AG09319 (cell line): ENCODE results near the gene TMEM182.

Experiments used
- DNase-seq: peaks from one replicate; pipeline ENCODE4 v3.0.0-alpha.2; 2010; ENCODE audit warnings: low read depth; ENCODE audit errors: extremely low read depth
- TF ChIP-seq, protein P1 (sequence below): IDR thresholded peaks from 2 replicates; pipeline ENCODE4 v1.5.1; 2011; ENCODE audit warnings: low read depth, mild to moderate bottlenecking, inconsistent platforms, low read length, moderate library complexity

The TMEM182 gene

DNA sequence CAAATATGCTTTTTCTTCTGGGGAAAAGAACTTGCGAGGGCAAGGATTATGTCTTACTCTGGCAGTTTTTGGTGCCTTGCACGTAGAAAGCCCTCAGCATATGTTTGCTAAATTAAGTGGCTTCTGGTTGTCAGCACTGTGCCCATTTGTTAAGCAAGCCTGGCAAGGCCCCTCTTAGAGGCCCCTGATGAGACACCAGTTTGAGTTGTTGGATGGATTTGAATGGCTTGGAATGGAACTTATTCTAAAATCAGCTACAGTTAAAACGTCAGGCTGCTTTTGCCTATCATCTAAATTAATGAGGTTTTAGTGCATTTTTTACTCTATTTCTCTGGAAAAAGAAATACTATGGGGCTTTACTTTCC is 28.2 kb downstream of the TMEM182 start:
- no peak for DNase-seq
- TF ChIP-seq, protein P1, sequence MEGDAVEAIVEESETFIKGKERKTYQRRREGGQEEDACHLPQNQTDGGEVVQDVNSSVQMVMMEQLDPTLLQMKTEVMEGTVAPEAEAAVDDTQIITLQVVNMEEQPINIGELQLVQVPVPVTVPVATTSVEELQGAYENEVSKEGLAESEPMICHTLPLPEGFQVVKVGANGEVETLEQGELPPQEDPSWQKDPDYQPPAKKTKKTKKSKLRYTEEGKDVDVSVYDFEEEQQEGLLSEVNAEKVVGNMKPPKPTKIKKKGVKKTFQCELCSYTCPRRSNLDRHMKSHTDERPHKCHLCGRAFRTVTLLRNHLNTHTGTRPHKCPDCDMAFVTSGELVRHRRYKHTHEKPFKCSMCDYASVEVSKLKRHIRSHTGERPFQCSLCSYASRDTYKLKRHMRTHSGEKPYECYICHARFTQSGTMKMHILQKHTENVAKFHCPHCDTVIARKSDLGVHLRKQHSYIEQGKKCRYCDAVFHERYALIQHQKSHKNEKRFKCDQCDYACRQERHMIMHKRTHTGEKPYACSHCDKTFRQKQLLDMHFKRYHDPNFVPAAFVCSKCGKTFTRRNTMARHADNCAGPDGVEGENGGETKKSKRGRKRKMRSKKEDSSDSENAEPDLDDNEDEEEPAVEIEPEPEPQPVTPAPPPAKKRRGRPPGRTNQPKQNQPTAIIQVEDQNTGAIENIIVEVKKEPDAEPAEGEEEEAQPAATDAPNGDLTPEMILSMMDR = no peak

DNA sequence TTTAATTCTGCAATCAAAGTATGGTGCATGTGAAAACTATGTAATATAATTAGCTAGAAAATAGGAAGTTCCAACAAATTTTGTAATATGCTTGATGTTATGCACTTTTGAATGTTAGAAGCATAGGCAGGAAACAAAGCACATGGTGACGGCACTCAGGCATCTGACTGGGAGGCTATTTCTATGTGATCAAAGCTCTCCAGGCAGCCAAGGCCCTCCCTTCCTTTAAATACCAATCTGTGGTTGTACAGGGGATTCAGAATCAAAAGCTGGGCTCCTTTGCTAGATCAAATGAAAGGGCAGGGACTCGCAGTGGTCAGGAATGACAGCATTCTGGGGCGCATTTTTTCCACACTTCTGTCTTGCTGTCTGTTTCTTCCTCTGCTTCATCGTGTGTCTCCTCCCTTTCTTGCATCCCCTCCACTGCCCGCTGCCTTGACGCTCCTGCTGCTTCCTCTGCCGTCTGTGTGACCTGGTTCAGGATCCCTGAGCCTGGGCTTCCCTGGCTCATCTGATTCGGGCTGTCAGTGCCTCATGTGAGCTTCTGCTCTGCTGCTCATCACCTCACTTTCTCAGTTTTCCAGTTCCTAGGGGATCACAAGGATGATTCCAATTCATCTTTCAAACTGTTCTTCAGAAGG is 30.9 kb downstream of the TMEM182 start:
- DNase-seq = no peak
- TF ChIP-seq, protein P1 = no peak

DNA sequence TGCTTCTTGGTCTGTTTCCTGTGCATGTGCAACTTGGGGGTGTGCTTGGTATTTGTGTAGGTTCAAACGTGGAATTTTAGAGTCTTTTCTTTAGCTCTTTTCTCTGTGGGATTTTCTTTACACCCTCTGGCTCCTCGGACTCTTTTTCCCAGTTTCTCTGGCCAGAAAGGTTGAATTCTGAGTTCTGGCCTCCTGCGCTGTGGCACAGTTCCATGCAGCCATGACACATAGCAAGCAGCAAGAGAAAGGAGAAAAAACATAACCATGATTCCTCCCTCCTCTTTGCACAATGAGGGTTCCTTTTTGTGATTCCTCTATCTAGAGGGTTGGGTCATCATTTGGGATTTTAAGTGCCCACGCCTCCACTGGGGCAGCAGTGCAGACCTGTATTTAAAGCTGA is 33.8 kb downstream of the TMEM182 start:
- TF ChIP-seq, protein P1 = no peak
- no peak for DNase-seq

DNA sequence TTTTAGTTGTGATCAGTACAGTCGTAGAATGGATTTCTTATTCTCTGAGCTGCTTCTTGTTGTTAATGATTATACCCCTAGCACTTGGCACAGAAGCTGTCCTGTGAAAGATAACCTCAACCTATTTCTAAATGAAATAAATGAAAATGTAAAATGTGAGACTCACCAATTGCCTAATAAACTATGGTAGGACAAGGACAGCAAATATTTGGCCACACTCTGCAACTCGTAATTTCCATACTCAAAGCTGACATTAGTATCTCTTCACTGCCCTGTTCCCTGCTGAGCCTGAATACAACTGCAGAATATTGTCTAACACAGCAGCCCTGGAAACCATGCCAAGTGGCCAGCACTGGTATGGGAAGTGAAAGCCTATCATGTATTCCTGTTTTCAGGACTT is 34.5 kb downstream of the TMEM182 start:
- TF ChIP-seq, protein P1 = no peak
- DNase-seq = no peak

DNA sequence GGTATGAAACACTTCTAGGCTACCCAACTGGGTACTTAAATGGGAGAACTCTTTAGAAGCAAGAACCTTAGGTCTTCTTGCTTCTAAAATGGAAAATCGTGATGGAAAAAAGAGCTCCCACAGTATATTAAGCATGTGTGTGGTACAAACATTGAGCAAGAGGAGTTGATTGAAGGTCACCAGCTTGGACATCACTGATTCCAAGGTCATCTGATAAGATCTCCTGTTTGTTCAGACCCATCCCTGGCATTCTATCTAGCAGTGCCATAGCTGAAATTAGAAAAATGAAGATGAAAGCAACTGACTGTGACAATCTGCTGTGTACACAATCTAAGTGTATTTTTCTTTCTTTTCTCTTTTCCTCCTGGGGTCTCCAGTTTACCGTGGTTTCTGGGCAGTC is 35.7 kb downstream of the TMEM182 start:
- TF ChIP-seq, protein P1 = no peak
- no peak for DNase-seq

DNA sequence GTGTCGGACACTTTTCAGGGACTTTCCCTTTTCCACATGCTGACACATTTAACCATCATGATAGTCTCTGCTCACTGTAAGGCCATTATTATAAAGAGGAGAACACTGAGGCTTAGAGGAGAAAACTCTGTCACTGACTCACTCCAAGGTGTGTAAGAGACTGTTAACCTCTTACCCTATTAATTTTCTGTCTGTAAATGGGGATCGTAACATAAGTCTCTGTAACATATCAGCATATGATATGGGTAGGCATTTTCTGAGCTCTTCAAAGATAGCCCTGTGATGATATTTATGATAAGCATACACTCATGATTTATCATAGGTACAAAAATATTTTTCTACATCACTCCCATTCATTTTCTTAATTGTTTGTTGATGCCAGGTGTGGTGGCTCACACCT is 36.4 kb downstream of the TMEM182 start:
- TF ChIP-seq, protein P1 = no peak
- DNase-seq = no peak

DNA sequence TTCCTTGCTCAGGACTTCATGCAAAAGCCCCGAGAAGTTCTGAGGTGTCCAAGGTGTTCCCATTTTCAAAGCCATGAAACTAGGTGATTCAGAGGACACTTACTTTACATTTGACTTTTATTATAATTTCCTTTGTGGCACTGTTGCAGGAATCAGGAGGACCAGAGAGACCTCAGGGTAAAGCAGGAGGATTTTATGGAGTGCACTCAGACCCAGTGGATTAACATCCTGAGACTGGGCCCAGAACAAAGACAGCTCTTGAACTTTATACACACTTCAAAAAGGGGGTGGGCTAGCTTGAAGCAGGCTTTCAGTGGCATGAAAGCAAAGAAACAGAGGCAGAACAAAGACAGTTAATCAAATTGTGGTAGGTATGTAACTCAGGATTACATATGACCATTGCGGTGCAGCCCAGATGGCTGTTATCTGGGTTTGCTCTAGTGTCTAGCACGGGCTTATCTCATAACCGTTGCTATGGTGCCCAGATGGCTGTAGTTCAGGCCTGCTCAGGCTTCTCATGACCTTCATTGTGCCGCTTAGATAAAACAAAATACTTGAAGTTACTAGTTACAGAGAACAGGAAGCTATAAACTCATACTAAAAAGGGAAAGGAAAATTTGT is 39.4 kb downstream of the TMEM182 start:
- no peak for DNase-seq
- TF ChIP-seq, protein P1 = no peak
